ENCODE data around the gene MRPL45. TPM values are rescaled to one million over a fixed set of nuclear protein-coding genes. Genes with fewer than 3 reads are reported as not detected.

The MRPL45 gene
- polyA plus RNA-seq, 1 of the 3 experiments (the other 2 are of a cell fraction): 35.5 TPM

DNA sequence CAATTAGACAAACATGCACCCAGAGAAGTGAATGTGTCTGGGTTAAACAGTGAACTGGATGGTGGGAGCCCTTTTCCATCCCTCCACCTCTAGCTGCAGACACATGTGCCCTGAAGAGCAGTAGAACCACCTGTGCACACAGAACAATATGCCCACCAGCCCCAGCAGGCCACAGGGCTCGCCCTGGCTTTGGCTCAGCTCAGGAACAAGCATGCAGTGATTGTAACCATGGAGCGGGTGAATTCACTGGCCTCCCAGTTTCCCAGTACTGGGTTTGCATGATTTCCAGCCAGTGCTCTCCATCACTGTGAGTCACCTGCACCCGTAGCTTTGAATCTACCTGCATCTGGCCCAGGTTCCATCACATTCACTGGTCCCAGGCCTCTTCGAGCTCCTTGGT is 41.6 kb downstream of the MRPL45 start:
- CTCF ChIA-PET: interaction anchor here (0.8 to 24.7 kb wide), 4 partner anchors 8 to 83 kb away, joined by 3 to 303 read pairs (median 154); partner anchors contain the start of genes GPR179 and SOCS7
- WGBS (ENCODE audit: low lambda C conversion rate): 62% methylated on average over 4 of the region's 4 CpGs

DNA sequence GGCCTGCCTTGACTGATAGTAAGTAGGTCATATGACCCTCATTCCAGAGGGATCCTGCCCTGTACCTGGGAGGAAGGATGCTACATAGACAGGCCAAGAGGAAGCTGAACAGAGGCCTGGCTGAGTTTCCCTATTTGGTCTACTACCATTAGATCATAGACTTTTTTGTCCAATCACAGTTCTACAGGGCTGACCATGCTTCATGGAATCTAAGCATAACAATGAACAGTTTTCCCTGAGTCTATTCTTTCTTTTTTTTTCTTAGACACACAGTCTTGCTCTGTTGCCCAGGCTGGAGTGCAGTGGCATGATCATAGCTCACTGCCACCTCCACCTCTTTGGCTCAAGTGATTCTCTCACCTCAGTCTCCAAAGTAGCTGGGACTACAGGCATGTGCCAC is 42.9 kb downstream of the MRPL45 start:
- Histone ChIP-seq H3K4me2 (no peak overlapping the region), H2AFZ (ENCODE audit: low read depth) (no peak overlapping the region), H3K9ac (no peak overlapping the region), H4K20me1 (ENCODE audit: insufficient read depth) (no peaks in the 10 kb centered on the region), H3K4me3 (ENCODE audit: low read depth in 2 of 2, low read length in 1 of 2) (no peak overlapping the region), H3K4me1 (ENCODE audit: control insufficient read depth in 1 of 2, insufficient read depth in 2 of 2, low read depth in 1 of 2, low read length in 1 of 2) (peaks cover 0 to 11% of the 10 kb centered on the region in 2 experiments; a peak in 1 of 4 replicates), H3K27me3 (ENCODE audit: insufficient read depth) (no peaks in the 10 kb centered on the region), H3K9me2 (no peaks in the 10 kb centered on the region), H3K36me3 (replicated peaks in 1 of 2; ENCODE audit: control insufficient read depth in 1 of 2, insufficient read depth in 2 of 2, low read length in 1 of 2) (no peaks in the 10 kb centered on the region), H3K79me2 (ENCODE audit: insufficient read depth) (no peaks in the 10 kb centered on the region), H3K27ac (ENCODE audit: low read depth in 2 of 2, low read length in 1 of 2) (no peak overlapping the region), H3F3A (replicated peaks; ENCODE audit: insufficient read depth) (no peaks in the 10 kb centered on the region), H3K9me3 (no peaks in the 10 kb centered on the region)
- ChIA-PET CTCF (interaction anchor here (0.7 to 24.7 kb wide), 5 partner anchors 8 to 169 kb away, joined by 3 to 423 read pairs (median 303); partner anchors contain the start of genes GPR179 and SOCS7), POLR2A (no interaction called here)
- no peak for DNase-seq
- TF ChIP-seq, protein P1, sequence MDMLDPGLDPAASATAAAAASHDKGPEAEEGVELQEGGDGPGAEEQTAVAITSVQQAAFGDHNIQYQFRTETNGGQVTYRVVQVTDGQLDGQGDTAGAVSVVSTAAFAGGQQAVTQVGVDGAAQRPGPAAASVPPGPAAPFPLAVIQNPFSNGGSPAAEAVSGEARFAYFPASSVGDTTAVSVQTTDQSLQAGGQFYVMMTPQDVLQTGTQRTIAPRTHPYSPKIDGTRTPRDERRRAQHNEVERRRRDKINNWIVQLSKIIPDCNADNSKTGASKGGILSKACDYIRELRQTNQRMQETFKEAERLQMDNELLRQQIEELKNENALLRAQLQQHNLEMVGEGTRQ (IDR thresholded peaks at IDR 0.05; ENCODE audit: borderline replicate concordance, low read depth, low read length): no peak
- TF ChIP-seq POLR2AphosphoS5 (IDR thresholded peaks at IDR 0.05; ENCODE audit: low read depth, low read length) (no peak), JUND (IDR thresholded peaks at IDR 0.05) (no peak), YY1 (IDR thresholded peaks at IDR 0.05; ENCODE audit: low read depth) (no peak)
- TF ChIP-seq, protein P2, sequence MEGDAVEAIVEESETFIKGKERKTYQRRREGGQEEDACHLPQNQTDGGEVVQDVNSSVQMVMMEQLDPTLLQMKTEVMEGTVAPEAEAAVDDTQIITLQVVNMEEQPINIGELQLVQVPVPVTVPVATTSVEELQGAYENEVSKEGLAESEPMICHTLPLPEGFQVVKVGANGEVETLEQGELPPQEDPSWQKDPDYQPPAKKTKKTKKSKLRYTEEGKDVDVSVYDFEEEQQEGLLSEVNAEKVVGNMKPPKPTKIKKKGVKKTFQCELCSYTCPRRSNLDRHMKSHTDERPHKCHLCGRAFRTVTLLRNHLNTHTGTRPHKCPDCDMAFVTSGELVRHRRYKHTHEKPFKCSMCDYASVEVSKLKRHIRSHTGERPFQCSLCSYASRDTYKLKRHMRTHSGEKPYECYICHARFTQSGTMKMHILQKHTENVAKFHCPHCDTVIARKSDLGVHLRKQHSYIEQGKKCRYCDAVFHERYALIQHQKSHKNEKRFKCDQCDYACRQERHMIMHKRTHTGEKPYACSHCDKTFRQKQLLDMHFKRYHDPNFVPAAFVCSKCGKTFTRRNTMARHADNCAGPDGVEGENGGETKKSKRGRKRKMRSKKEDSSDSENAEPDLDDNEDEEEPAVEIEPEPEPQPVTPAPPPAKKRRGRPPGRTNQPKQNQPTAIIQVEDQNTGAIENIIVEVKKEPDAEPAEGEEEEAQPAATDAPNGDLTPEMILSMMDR (IDR thresholded peaks at IDR 0.05): no peak

More for the DNA sequence above, 41.6 kb downstream of the MRPL45 start:
- Histone ChIP-seq H3K36me3 (replicated peaks in 1 of 2; ENCODE audit: control insufficient read depth in 1 of 2, insufficient read depth in 2 of 2, low read length in 1 of 2) (no peaks in the 10 kb centered on the region), H3F3A (replicated peaks; ENCODE audit: insufficient read depth) (no peaks in the 10 kb centered on the region), H3K9me3 (no peaks in the 10 kb centered on the region), H3K9ac (no peak overlapping the region), H3K27me3 (ENCODE audit: insufficient read depth) (no peaks in the 10 kb centered on the region), H3K9me2 (no peaks in the 10 kb centered on the region), H3K4me1 (ENCODE audit: control insufficient read depth in 1 of 2, insufficient read depth in 2 of 2, low read depth in 1 of 2, low read length in 1 of 2) (peaks cover 0 to 11% of the 10 kb centered on the region in 2 experiments; a peak in 1 of 4 replicates), H3K79me2 (ENCODE audit: insufficient read depth) (no peaks in the 10 kb centered on the region), H3K4me3 (ENCODE audit: low read depth in 2 of 2, low read length in 1 of 2) (no peak overlapping the region), H4K20me1 (ENCODE audit: insufficient read depth) (no peaks in the 10 kb centered on the region), H3K4me2 (no peak overlapping the region), H2AFZ (ENCODE audit: low read depth) (no peak overlapping the region), H3K27ac (ENCODE audit: low read depth in 2 of 2, low read length in 1 of 2) (no peak overlapping the region)
- DNase-seq: no peak
- TF ChIP-seq ELF1 (IDR thresholded peaks at IDR 0.05) (no peak), TAF1 (IDR thresholded peaks at IDR 0.05; ENCODE audit: borderline replicate concordance, low read depth, low read length) (no peak)
- TF ChIP-seq, protein P3, sequence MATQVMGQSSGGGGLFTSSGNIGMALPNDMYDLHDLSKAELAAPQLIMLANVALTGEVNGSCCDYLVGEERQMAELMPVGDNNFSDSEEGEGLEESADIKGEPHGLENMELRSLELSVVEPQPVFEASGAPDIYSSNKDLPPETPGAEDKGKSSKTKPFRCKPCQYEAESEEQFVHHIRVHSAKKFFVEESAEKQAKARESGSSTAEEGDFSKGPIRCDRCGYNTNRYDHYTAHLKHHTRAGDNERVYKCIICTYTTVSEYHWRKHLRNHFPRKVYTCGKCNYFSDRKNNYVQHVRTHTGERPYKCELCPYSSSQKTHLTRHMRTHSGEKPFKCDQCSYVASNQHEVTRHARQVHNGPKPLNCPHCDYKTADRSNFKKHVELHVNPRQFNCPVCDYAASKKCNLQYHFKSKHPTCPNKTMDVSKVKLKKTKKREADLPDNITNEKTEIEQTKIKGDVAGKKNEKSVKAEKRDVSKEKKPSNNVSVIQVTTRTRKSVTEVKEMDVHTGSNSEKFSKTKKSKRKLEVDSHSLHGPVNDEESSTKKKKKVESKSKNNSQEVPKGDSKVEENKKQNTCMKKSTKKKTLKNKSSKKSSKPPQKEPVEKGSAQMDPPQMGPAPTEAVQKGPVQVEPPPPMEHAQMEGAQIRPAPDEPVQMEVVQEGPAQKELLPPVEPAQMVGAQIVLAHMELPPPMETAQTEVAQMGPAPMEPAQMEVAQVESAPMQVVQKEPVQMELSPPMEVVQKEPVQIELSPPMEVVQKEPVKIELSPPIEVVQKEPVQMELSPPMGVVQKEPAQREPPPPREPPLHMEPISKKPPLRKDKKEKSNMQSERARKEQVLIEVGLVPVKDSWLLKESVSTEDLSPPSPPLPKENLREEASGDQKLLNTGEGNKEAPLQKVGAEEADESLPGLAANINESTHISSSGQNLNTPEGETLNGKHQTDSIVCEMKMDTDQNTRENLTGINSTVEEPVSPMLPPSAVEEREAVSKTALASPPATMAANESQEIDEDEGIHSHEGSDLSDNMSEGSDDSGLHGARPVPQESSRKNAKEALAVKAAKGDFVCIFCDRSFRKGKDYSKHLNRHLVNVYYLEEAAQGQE (IDR thresholded peaks at IDR 0.05; ENCODE audit: low read depth, low read length): no peak
- POLR2A ChIA-PET: no interaction called here

Measured in SK-N-SH (cell line).